Naive thymus-derived CD4-positive, alpha-beta T cell (primary cell): ENCODE measurements around the gene DPH7. TPM values are rescaled to one million over a fixed set of nuclear protein-coding genes. Genes with fewer than 3 reads are reported as not detected.

Experiments used
- ATAC-seq: fragments of 150-1000 bp; cut with Tn5 transposase; 2 replicates; pipeline ENCODE4 v1.10.0; 2021; ENCODE audit warnings: mild to moderate bottlenecking, moderate library complexity
- CTCF ChIA-PET: fragments of 350-600 bp; sonication (Branson Sonifier 250); formaldehyde crosslinking; loops from one replicate; lab custom pipeline; 2021; ENCODE audit warnings: antibody characterized with exemption; lab: Charles Lee
- POLR2A ChIA-PET: fragments of 350-600 bp; sonication (Branson Sonifier 250); formaldehyde crosslinking; loops from one replicate; lab custom pipeline; 2021; ENCODE audit warnings: antibody characterized with exemption, inconsistent platforms; lab: Charles Lee
- DNase-seq, 9 donors: peaks; one replicate each; pipeline versions ENCODE4 v3.0.0 to v3.0.0-alpha.2; 2020 to 2022; ENCODE audit warnings: mixed read lengths in 1 of 9
- H3K27ac ChIP-seq: one replicate; pipeline ENCODE4 v1.7.0; 2013; ENCODE audit warnings: mild to moderate bottlenecking, low read depth, low read length, moderate library complexity
- H3K27me3 ChIP-seq, 2 donors: one replicate each; pipeline ENCODE4 v1.7.0; 2013; ENCODE audit warnings: low read length in 2 of 2, mild to moderate bottlenecking in 2 of 2, moderate library complexity in 2 of 2; ENCODE audit not compliant: control insufficient read depth in 2 of 2, insufficient read depth in 2 of 2
- H3K36me3 ChIP-seq, 3 experiments: 1 replicate in 2 of 3; 2 replicates in 1 of 3; pipeline ENCODE4 v1.7.0; 2013; ENCODE audit warnings: low read length in 3 of 3, mild to moderate bottlenecking in 3 of 3, moderate library complexity in 1 of 3; ENCODE audit not compliant: insufficient read depth in 3 of 3, control insufficient read depth in 2 of 3
- H3K4me1 ChIP-seq, 2 donors: one replicate each; pipeline ENCODE4 v1.7.0; 2013; ENCODE audit warnings: low read length in 2 of 2, mild to moderate bottlenecking in 2 of 2, moderate library complexity in 1 of 2; ENCODE audit not compliant: control insufficient read depth in 2 of 2, insufficient read depth in 2 of 2
- H3K4me3 ChIP-seq: 2 replicates; pipeline ENCODE4 v1.7.0; 2013; ENCODE audit warnings: mild to moderate bottlenecking, low read length
- H3K9me3 ChIP-seq, 3 experiments: 1 replicate in 2 of 3; 2 replicates in 1 of 3; pipeline ENCODE4 v1.7.0; 2013; ENCODE audit warnings: low read length in 3 of 3; ENCODE audit not compliant: control insufficient read depth in 2 of 3
- H3K27ac Mint-ChIP-seq, 9 donors: one replicate each; pipeline ENCODE4 v1.8.0; 2020 to 2022; ENCODE audit warnings: mixed read lengths in 9 of 9, mild to moderate bottlenecking in 8 of 9, moderate library complexity in 5 of 9, inconsistent platforms in 2 of 9
- H3K27me3 Mint-ChIP-seq, 5 donors: one replicate each; pipeline ENCODE4 v1.8.0; 2021 to 2022; ENCODE audit warnings: mixed read lengths in 5 of 5, mild to moderate bottlenecking in 1 of 5
- H3K36me3 Mint-ChIP-seq, 5 donors: one replicate each; pipeline ENCODE4 v1.8.0; 2020 to 2022; ENCODE audit warnings: mixed read lengths in 5 of 5, mild to moderate bottlenecking in 3 of 5, inconsistent platforms in 1 of 5
- H3K4me1 Mint-ChIP-seq, 7 donors: one replicate each; pipeline ENCODE4 v1.8.0; 2020 to 2022; ENCODE audit warnings: mixed read lengths in 7 of 7, mild to moderate bottlenecking in 3 of 7, inconsistent platforms in 1 of 7
- H3K4me3 Mint-ChIP-seq, 10 donors: one replicate each; pipeline ENCODE4 v1.8.0; 2020 to 2022; ENCODE audit warnings: mild to moderate bottlenecking in 10 of 10, mixed read lengths in 10 of 10, moderate library complexity in 6 of 10, inconsistent platforms in 2 of 10
- H3K9me3 Mint-ChIP-seq, 11 donors: one replicate each; pipeline ENCODE4 v1.8.0; 2020 to 2022; ENCODE audit warnings: mixed read lengths in 11 of 11, mild to moderate bottlenecking in 4 of 11, inconsistent platforms in 1 of 11, moderate library complexity in 1 of 11
- intact Hi-C, 2 donors: fragments of 100-400 bp; cut with micrococcal nuclease; formaldehyde crosslinking; loops; one replicate each; pipeline ENCODE4 v1.15.1; 2023
- polyA plus RNA-seq, 2 donors: library from polyadenylated mRNA; unstranded; fragments of 300-500 nt; fragmentation: Illumina TruSeq; gene quantifications; one replicate each; pipeline ENCODE4 v1.2.3, GENCODE V29; 2021
- total RNA-seq, 6 experiments: library from RNA in 5 of 6; stranded (reverse) in 5 of 6; gene quantifications; 1 replicate in 5 of 6; 2 replicates in 1 of 6; pipeline ENCODE4 v1.2.3 and lab custom pipeline; 2021 to 2026

The DPH7 gene
- total and polyA plus RNA-seq, 7 experiments from 2014 or later, result 29.7 to 77.5 (median 47.8) TPM

DNA sequence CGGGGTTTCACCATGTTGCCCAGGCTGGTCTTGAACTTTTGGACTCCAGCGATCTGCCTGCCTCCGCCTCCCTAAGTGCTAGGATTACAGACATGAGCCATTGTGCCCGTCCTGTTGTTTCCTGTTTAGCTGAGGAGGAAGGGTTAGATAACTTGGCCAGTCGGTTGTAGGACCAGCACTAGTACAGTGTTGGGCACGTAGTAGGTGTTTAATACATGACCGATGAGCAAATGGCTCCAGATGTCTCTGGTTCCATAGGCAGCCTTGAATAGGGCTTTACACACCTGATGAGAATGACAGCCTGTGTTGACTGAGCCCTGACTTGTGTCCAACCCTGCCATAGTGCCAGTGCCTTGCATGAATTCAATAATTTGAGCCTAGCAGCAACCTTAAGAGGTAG is 41.9 kb upstream of the DPH7 start:
- POLR2A ChIA-PET, result interaction anchor here (0.6 to 1.1 kb wide), 3 partner anchors 8 to 25 kb away, joined by 3 read pairs; no protein-coding TSS in a partner anchor
- H3K4me1 Mint-ChIP-seq, result peaks cover 28 to 61% (median 54%) of the 10 kb centered on the region in 7 donors

DNA sequence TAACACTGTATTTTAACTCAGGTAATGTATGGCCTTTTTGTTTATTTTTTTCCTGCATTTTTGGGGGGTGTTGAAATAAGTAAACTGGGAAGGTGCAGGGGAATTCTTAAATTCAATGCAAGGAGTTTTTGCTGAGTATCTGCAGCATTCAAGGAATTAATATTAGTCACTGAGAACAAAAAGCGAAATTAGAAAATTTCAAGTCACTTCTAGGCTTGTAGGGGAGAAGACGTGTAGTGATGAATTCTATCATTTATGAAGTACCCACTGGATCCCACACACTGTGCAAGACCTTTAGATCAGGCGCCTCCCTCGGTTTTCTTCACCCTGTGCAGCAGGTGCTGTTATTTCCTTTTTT is 41.3 kb upstream of the DPH7 start:
- no peaks in the 10 kb centered on the region for H3K27me3 Mint-ChIP-seq
- Histone ChIP-seq H3K4me1 (peaks cover 24 to 29% of the 10 kb centered on the region in 2 donors), H3K4me3 (peak overlapping the region; percentile 75), H3K27ac (peak overlapping the region; percentile 83), H3K27me3 (no peaks in the 10 kb centered on the region), H3K9me3 (no peaks in the 10 kb centered on the region), H3K36me3 (peaks cover 0 to 21% (median 0%) of the 10 kb centered on the region in 3 experiments)
- CTCF ChIA-PET, result interaction anchor here (1.3 to 1.4 kb wide), 2 partner anchors 27 to 47 kb away, joined by 5 read pairs; no protein-coding TSS in a partner anchor
- H3K4me3 Mint-ChIP-seq, result peak overlapping the region; percentile 86 to 98 (median 90)
- H3K27ac Mint-ChIP-seq, result peak overlapping the region; percentile 43 to 94 (median 82)
- peaks cover 24 to 55% (median 48%) of the 10 kb centered on the region in 7 donors for H3K4me1 Mint-ChIP-seq
- ATAC-seq, result no peak
- H3K9me3 Mint-ChIP-seq, result no peaks in the 10 kb centered on the region
- no peak for DNase-seq
- POLR2A ChIA-PET, result interaction anchor here (0.6 to 1.9 kb wide), 4 partner anchors 9 to 31 kb away, joined by 3 to 8 read pairs (median 4); partner anchors contain the start of genes ARRDC1 and ZMYND19
- intact Hi-C loops, result no loop called here
- H3K36me3 Mint-ChIP-seq, result peaks cover 0 to 7% (median 0%) of the 10 kb centered on the region in 5 donors

More for the DNA sequence above, 41.9 kb upstream of the DPH7 start:
- Mint-ChIP-seq H3K27me3 (no peaks in the 10 kb centered on the region), H3K27ac (peak overlapping the region in 5 of 9 donors; percentile 32 to 90 (median 69)), H3K36me3 (peaks cover 0 to 11% (median 0%) of the 10 kb centered on the region in 5 donors), H3K9me3 (no peaks in the 10 kb centered on the region), H3K4me3 (peak overlapping the region; percentile 27 to 97 (median 87))
- peaks cover 29% of the 10 kb centered on the region in 2 donors for H3K4me1 ChIP-seq
- no peak for ATAC-seq
- intact Hi-C loops, result no loop called here
- peak overlapping the region; percentile 1 for H3K4me3 ChIP-seq
- CTCF ChIA-PET, result interaction anchor here (1.2 to 1.4 kb wide), 3 partner anchors 27 to 52 kb away, joined by 4 to 5 read pairs (median 5); no protein-coding TSS in a partner anchor
- DNase-seq, result no peak
- H3K9me3 ChIP-seq, result no peaks in the 10 kb centered on the region
- H3K36me3 ChIP-seq, result peaks cover 0 to 15% (median 0%) of the 10 kb centered on the region in 3 experiments
- no peaks in the 10 kb centered on the region for H3K27me3 ChIP-seq
- H3K27ac ChIP-seq, result peak overlapping the region; percentile 83

DNA sequence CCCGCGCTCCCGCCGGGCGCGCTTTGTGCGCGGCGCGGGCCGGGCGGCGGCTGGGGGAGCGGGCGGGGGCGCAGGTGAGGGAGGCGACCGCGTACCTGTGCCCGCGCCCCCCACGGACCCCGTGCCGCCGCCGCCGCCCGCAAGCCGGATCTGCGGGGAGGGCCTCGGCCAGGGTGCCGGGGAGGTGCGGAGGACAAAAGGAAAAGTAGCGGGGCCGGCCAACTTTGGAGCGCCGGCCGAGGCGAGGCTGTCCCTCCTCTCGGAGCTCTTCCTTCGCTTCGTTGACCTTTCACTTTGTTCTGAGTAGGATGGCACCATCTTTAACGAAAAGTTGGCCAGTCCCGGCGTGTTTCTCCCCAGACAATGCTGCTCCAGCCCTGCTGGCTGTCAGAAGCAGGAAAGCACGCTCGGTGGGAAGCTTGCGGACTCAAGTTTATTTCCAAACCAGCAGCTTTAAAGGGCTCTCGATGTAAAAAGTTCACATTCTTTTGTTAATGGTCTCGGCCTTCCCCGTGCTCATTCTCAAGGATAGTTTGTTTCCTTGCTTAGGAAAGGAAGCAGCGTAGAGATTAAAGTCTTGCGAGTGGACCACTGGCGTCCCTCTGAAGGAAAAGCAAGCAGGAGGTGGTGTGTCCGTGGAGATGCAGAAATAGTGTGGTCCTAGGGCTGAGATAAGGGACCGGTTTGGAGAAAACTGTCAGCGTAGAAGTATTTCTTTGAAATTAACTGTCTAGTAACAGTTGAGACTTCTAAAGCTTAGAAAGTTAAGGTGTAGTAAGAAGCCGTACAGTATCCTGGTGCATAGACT is 40.7 kb upstream of the DPH7 start:
- peaks cover 0 to 9% (median 3%) of the 10 kb centered on the region in 5 donors for H3K36me3 Mint-ChIP-seq

DNA sequence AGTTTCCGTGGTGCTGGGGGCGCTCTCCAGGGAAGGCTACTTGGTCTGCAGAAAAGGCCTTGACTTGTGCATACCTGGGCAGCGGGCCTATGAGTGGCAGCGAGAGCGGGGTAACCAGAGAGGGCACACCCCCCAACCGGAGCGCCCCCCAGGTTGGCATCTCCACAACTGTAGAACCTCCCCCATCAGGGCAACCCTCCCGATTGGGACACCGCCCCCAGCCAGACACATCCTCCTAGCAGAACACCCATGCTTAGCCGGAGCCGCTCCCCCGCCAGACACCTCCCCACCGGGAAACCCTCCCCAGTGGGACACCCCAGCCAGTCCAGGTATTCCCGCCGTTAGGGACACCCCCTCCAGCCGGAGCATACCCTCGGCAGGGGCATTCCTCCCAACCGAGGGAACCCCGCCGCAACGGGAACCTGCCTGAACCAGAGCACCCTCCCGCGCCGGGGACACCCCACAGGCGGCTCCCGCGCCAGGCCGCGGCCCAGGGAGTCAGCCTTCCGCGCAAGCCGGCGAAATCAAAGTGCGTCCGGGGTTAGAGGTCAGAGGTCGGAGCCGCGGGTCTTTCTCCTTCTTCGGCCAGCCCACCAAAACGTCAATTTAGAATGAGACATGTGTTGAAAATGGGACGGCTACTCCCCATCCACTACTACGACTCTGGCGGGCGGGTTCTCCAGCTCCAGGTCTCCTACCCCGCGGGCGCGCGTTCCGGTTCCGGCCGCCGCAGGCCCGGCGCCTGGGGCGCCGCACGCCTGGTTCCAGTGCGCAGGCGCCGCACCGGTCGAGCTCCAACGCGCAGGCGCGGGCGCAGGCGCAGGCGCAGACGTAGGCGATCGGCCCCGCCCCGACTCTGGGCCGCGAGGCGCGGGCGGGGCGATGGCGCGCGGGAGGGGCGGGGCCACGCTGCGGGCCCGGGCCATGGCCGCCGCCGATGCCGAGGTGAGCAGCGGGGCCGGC is 39.7 kb upstream of the DPH7 start, which contains the start of gene EHMT1:
Gene EHMT1 (plus strand): TSS at position 901 of the 963 bp plus-strand sequence. CDS start 24 bp downstream, at position 925.
- no peaks in the 10 kb centered on the region for H3K27me3 ChIP-seq
- H3K36me3 ChIP-seq, result peaks cover 0 to 37% (median 4%) of the 10 kb centered on the region in 3 experiments
- Mint-ChIP-seq H3K27me3 (no peaks in the 10 kb centered on the region), H3K9me3 (no peaks in the 10 kb centered on the region), H3K36me3 (peaks cover 0 to 7% (median 3%) of the 10 kb centered on the region in 5 donors), H3K4me3 (peak within 1 kb of the TSS; percentile 86 to 98 (median 90)), H3K27ac (peak within 1 kb of the TSS; percentile 70 to 96 (median 92)), H3K4me1 (peaks cover 26 to 48% (median 43%) of the 10 kb centered on the region in 7 donors)
- ChIA-PET POLR2A (interaction anchor here (0.7 to 1.9 kb wide), 9 partner anchors 10 to 66 kb away, joined by 3 to 23 read pairs (median 6); partner anchors contain the start of genes ARRDC1 and ZMYND19), CTCF (interaction anchor here (0.6 to 0.7 kb wide), 2 partner anchors 55 to 496 kb away, joined by 3 read pairs; no protein-coding TSS in a partner anchor)
- intact Hi-C loops, result loop anchor here (1.0 kb wide), 5 partner anchors 13 to 67 kb away; partner anchors contain the start of genes ARRDC1 (in 2 of the 2), MRPL41 (in 2 of the 2), ZMYND19 (in 2 of the 2) and DPH7 (in 1 of the 2)
- no peaks in the 10 kb centered on the region for H3K9me3 ChIP-seq
- peaks cover 21 to 29% of the 10 kb centered on the region in 2 donors for H3K4me1 ChIP-seq
- peak within 1 kb of the TSS; percentile 89 for H3K27ac ChIP-seq
- DNase-seq, result peak; percentile 79 to 99 (median 94)
- peak within 1 kb of the TSS; percentile 80 for H3K4me3 ChIP-seq
- ATAC-seq, result peak; percentile 95

More for the DNA sequence above, 40.7 kb upstream of the DPH7 start:
- Mint-ChIP-seq H3K4me3 (peak overlapping the region; percentile 86 to 98 (median 90)), H3K27me3 (no peaks in the 10 kb centered on the region), H3K4me1 (peaks cover 26 to 53% (median 47%) of the 10 kb centered on the region in 7 donors), H3K27ac (peak overlapping the region; percentile 43 to 94 (median 82)), H3K9me3 (no peaks in the 10 kb centered on the region)
- ChIA-PET POLR2A (interaction anchor here (0.6 to 1.9 kb wide), 10 partner anchors 9 to 67 kb away, joined by 3 to 23 read pairs (median 5); partner anchors contain the start of genes ARRDC1 and ZMYND19), CTCF (interaction anchor here (1.3 kb wide), 1 partner anchor 47 kb away, joined by 5 read pairs; no protein-coding TSS in a partner anchor)
- peaks cover 21 to 29% of the 10 kb centered on the region in 2 donors for H3K4me1 ChIP-seq
- no peaks in the 10 kb centered on the region for H3K9me3 ChIP-seq
- no peaks in the 10 kb centered on the region for H3K27me3 ChIP-seq
- intact Hi-C loops, result loop anchor here in 1 of 2 donors (1.0 kb wide), 1 partner anchor 68 kb away; the partner anchor contains the start of gene MRPL41
- H3K36me3 ChIP-seq, result peaks cover 0 to 26% (median 0%) of the 10 kb centered on the region in 3 experiments
- DNase-seq, result peak in 5 of 9 donors; percentile 25 to 53 (median 32)
- H3K27ac ChIP-seq, result peak overlapping the region; percentile 83
- ATAC-seq, result peak; percentile 4
- H3K4me3 ChIP-seq, result peak overlapping the region; percentile 75

DNA sequence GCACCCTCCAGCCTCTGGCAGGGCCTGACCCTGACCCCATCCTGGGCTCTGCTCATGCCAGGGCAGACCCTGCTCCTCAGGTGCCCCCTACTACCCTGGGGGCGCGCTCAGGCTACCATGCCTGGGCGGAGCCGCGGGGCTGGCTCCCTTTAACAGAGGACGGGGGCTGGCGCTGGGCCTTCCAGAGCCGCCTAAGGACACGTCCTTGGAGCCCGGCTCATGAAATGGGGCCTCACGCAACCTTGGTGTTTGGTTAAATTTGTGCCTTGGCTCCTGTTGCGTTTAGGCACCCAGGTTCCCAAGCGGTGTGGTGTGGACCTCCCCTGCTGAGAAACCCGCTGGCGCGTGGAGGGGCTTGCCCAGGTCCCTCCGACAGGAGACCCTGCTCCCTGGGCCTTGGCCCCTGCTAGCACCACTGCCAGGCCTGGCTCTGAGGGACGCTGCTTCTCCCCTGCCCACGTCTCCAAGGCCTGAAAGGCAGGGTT is 36.7 kb upstream of the DPH7 start:
- Mint-ChIP-seq H3K27ac (no peak overlapping the region), H3K9me3 (no peaks in the 10 kb centered on the region), H3K27me3 (no peaks in the 10 kb centered on the region), H3K36me3 (peaks cover 0 to 7% (median 3%) of the 10 kb centered on the region in 5 donors), H3K4me3 (peak overlapping the region in 1 of 10 donors; percentile 64), H3K4me1 (peaks cover 19 to 38% (median 30%) of the 10 kb centered on the region in 7 donors)
- POLR2A ChIA-PET, result interaction anchor here (0.6 kb wide), 1 partner anchor 86 kb away, joined by 3 read pairs; no protein-coding TSS in a partner anchor
- CTCF ChIA-PET, result no interaction called here
- H3K9me3 ChIP-seq, result no peaks in the 10 kb centered on the region
- no peaks in the 10 kb centered on the region for H3K27me3 ChIP-seq
- no peak overlapping the region for H3K4me3 ChIP-seq
- ATAC-seq (no peak), DNase-seq (no peak)
- peaks cover 0 to 44% (median 4%) of the 10 kb centered on the region in 3 experiments for H3K36me3 ChIP-seq
- intact Hi-C loops, result no loop called here
- H3K27ac ChIP-seq, result no peak overlapping the region
- peaks cover 22 to 23% of the 10 kb centered on the region in 2 donors for H3K4me1 ChIP-seq
